ENCODE data around the gene RNF19B. TPM values are rescaled to one million over a fixed set of nuclear protein-coding genes. Genes with fewer than 3 reads are reported as not detected.

RNF19B gene
- total RNA-seq, 2 donors from 2014 or later: 7.5 to 19.8 TPM

- intact Hi-C loops (cut with DNase I): no loop called here
- WGBS, 2 donors: 68 to 81% methylated on average over 4 of the region's 4 CpGs
Measured at GRCh38 chr1:32984090-32984454, 19.5 kb upstream of the RNF19B start.

GRCh38 chr1:32983020-32983419, 18.4 kb upstream of the RNF19B start:
- DNase-seq (no peak), ATAC-seq (no peak)
- no peak overlapping the region for H3K4me3 ChIP-seq
- H3K27ac ChIP-seq: no peak overlapping the region
- no peaks in the 10 kb centered on the region for H3K27me3 ChIP-seq
- TF ChIP-seq POLR2A (IDR thresholded peaks at IDR 0.05) (no peak), CTCF (IDR thresholded peaks at IDR 0.05) (no peak)
- 64 to 67% methylated on average over 3 of the region's 3 CpGs for WGBS, 2 donors
- no peaks in the 10 kb centered on the region for H3K36me3 ChIP-seq (replicated peaks in 1 of 2; ENCODE audit: insufficient read depth in 1 of 2, low read depth in 2 of 2)
- H3K4me1 ChIP-seq: peaks cover 4% of the 10 kb centered on the region
- no peaks in the 10 kb centered on the region for H3K9me3 ChIP-seq
- intact Hi-C loops (cut with DNase I): no loop called here

More at GRCh38 chr1:32984090-32984454, 19.5 kb upstream of the RNF19B start:
- Histone ChIP-seq H3K27me3 (no peaks in the 10 kb centered on the region), H3K9me3 (no peaks in the 10 kb centered on the region), H3K27ac (no peak overlapping the region), H3K4me3 (no peak overlapping the region), H3K36me3 (replicated peaks in 1 of 2; ENCODE audit: insufficient read depth in 1 of 2, low read depth in 2 of 2) (no peaks in the 10 kb centered on the region), H3K4me1 (peaks cover 6% of the 10 kb centered on the region)
- DNase-seq: no peak
- no peak for ATAC-seq
- TF ChIP-seq CTCF (IDR thresholded peaks at IDR 0.05) (no peak), POLR2A (IDR thresholded peaks at IDR 0.05) (no peak)

GRCh38 chr1:32981003-32981901, 16.6 kb upstream of the RNF19B start:
- Histone ChIP-seq H3K4me3 (no peak overlapping the region), H3K9me3 (no peaks in the 10 kb centered on the region), H3K4me1 (peaks cover 4% of the 10 kb centered on the region), H3K36me3 (replicated peaks in 1 of 2; ENCODE audit: insufficient read depth in 1 of 2, low read depth in 2 of 2) (no peaks in the 10 kb centered on the region), H3K27ac (peak overlapping the region; percentile 37 to 77 (median 63)), H3K27me3 (no peaks in the 10 kb centered on the region)
- DNase-seq: peak; percentile 48 to 83 (median 67)
- WGBS, 2 donors: 20 to 24% methylated on average over 6 to 8 of the region's 8 CpGs
- TF ChIP-seq CTCF (IDR thresholded peaks at IDR 0.05) (no peak), POLR2A (IDR thresholded peaks at IDR 0.05) (peak; percentile 20 to 73 (median 73))
- intact Hi-C loops (cut with DNase I): no loop called here
- peak; percentile 92 for ATAC-seq

- ATAC-seq: no peak
- TF ChIP-seq CTCF (IDR thresholded peaks at IDR 0.05) (no peak), POLR2A (IDR thresholded peaks at IDR 0.05) (no peak)
- intact Hi-C loops (cut with DNase I): no loop called here
- Histone ChIP-seq H3K9me3 (no peaks in the 10 kb centered on the region), H3K36me3 (replicated peaks in 1 of 2; ENCODE audit: insufficient read depth in 1 of 2, low read depth in 2 of 2) (no peaks in the 10 kb centered on the region), H3K4me3 (no peak overlapping the region), H3K27ac (peak overlapping the region in 1 of 4 donors; percentile 77), H3K4me1 (peaks cover 4% of the 10 kb centered on the region), H3K27me3 (no peaks in the 10 kb centered on the region)
- DNase-seq: no peak
- WGBS, 2 donors: 82 to 100% methylated on average over 3 to 10 of the region's 10 CpGs
Measured at GRCh38 chr1:32980080-32980479, 15.5 kb upstream of the RNF19B start.

Measured in body of pancreas (tissue), 4 donors.